GM12878 (cell line): ENCODE results near the gene DUSP16. TPM values are rescaled to one million over a fixed set of nuclear protein-coding genes. Genes with fewer than 3 reads are reported as not detected.

Experiments used
- ATAC-seq: fragments of 200-7000 bp; cut with Tn5 transposase; 3 replicates; pipeline ENCODE4 v1.9.1; 2020; ENCODE audit warnings: mild to moderate bottlenecking, moderate library complexity
- BruUV-seq: library from RNA; stranded (reverse); fragments of 400-500 nt; replicated peaks from 2 replicates; lab custom pipeline; 2021; lab: Mats Ljungman, UMichigan
- CTCF ChIA-PET: fragments of 300-600 bp; sonication (Branson Sonifier 250); formaldehyde crosslinking; extraction: SDS; loops from one replicate; lab custom pipeline; 2021; ENCODE audit warnings: inconsistent platforms; lab: Yijun Ruan, JAX
- POLR2A ChIA-PET: fragments of 350-600 bp; formaldehyde crosslinking; extraction: SDS; loops from one replicate; lab custom pipeline; 2021; ENCODE audit warnings: inconsistent platforms; lab: Charles Lee
- RAD21 ChIA-PET: fragments of 300-600 bp; sonication (Branson Sonifier 250); formaldehyde crosslinking; loops from one replicate; lab custom pipeline; 2023; ENCODE audit warnings: antibody characterized with exemption; ENCODE audit not compliant: unreplicated experiment; lab: Charles Lee
- SMC1A ChIA-PET: fragments of 300-600 bp; sonication (Branson Sonifier 250); formaldehyde crosslinking; loops from one replicate; lab custom pipeline; 2023; ENCODE audit not compliant: unreplicated experiment, uncharacterized antibody; lab: Charles Lee
- DNase-seq: peaks from one replicate; pipeline ENCODE4 v3.0.0-alpha.2; 2011; ENCODE audit warnings: low read depth, low spot score
- FAIRE-seq: peaks from 3 replicates; lab custom pipeline; 2011; peaks lifted over from hg19 to GRCh38; lab: Jason Lieb, UNC
- H2AFZ ChIP-seq: 2 replicates; pipeline ENCODE4 v1.6.0; 2011; ENCODE audit warnings: low read depth, low read length, control low read depth; ENCODE audit not compliant: control insufficient read depth
- H3K27ac ChIP-seq: 2 replicates; pipeline ENCODE4 v1.5.1; 2011; ENCODE audit warnings: control low read depth; ENCODE audit not compliant: control insufficient read depth, insufficient read depth
- H3K27me3 ChIP-seq, 2 experiments: replicated peaks in 1 of 2; 2 replicates each; pipeline versions ENCODE4 v1.6.0 to v1.6.1; 2011; ENCODE audit warnings: low read length in 1 of 2; ENCODE audit not compliant: control insufficient read depth in 2 of 2, insufficient read depth in 2 of 2
- H3K36me3 ChIP-seq, 2 experiments: 2 replicates each; pipeline ENCODE4 v1.5.1; 2011; ENCODE audit warnings: low read length in 1 of 2; ENCODE audit not compliant: control insufficient read depth in 2 of 2, insufficient read depth in 2 of 2
- H3K4me1 ChIP-seq: 2 replicates; pipeline ENCODE4 v1.6.1; 2011; ENCODE audit warnings: mild to moderate bottlenecking, low read length, moderate library complexity, mixed read lengths; ENCODE audit not compliant: control insufficient read depth, insufficient read depth
- H3K4me2 ChIP-seq: 2 replicates; pipeline ENCODE4 v1.6.0; 2011; ENCODE audit warnings: control low read depth; ENCODE audit not compliant: control insufficient read depth, insufficient read depth
- H3K4me3 ChIP-seq: fragments of 200-600 bp; sonication (generic); 2 replicates; pipeline ENCODE4 v1.5.1; 2016
- H3K79me2 ChIP-seq: 2 replicates; pipeline ENCODE4 v1.6.0; 2011; ENCODE audit warnings: low read length; ENCODE audit not compliant: control insufficient read depth, insufficient read depth
- H3K9ac ChIP-seq: 2 replicates; pipeline ENCODE4 v1.8.0; 2011; ENCODE audit warnings: low read length, control low read depth, mixed read lengths; ENCODE audit not compliant: control insufficient read depth, insufficient read depth
- H3K9me3 ChIP-seq: replicated peaks from 3 replicates; pipeline ENCODE4 v1.5.1; 2011; ENCODE audit warnings: mild to moderate bottlenecking, low read length; ENCODE audit not compliant: control insufficient read depth, insufficient read depth
- H4K20me1 ChIP-seq: 2 replicates; pipeline ENCODE4 v1.6.0; 2011; ENCODE audit not compliant: control insufficient read depth, insufficient read depth
- BCL11A ChIP-seq: IDR thresholded peaks from 2 replicates; pipeline ENCODE4 v1.6.1; 2011; ENCODE audit warnings: low read depth, low read length
- CEBPB ChIP-seq, 2 experiments: fragments of 150-350 bp in 1 of 2; IDR thresholded peaks; 2 replicates each; pipeline ENCODE4 v1.6.1; 2012 to 2014; ENCODE audit warnings: low read depth in 2 of 2, low read length in 2 of 2, borderline replicate concordance in 1 of 2, inconsistent platforms in 1 of 2
- CREB1 ChIP-seq: IDR thresholded peaks from 2 replicates; pipeline ENCODE4 v1.6.1; 2012; ENCODE audit warnings: low read depth, mild to moderate bottlenecking, inconsistent platforms
- FOXM1 ChIP-seq: IDR thresholded peaks from 2 replicates; pipeline ENCODE4 v1.6.1; 2012; ENCODE audit warnings: low read depth, mild to moderate bottlenecking, inconsistent platforms, low read length, moderate library complexity
- HDAC2 ChIP-seq: fragments of 200-600 bp; sonication (generic); IDR thresholded peaks from 2 replicates; pipeline ENCODE4 v1.6.1; 2017
- HDAC6 ChIP-seq: fragments of 200-600 bp; sonication (generic); IDR thresholded peaks from one replicate; pipeline ENCODE4 v1.8.0; 2017; ENCODE audit warnings: antibody characterized with exemption; ENCODE audit not compliant: unreplicated experiment
- IRF4 ChIP-seq: IDR thresholded peaks from 2 replicates; pipeline ENCODE4 v1.6.1; 2011; ENCODE audit warnings: low read depth, low read length
- MEF2A ChIP-seq: IDR thresholded peaks from 2 replicates; pipeline ENCODE4 v1.6.1; 2011; ENCODE audit warnings: low read depth, mild to moderate bottlenecking, low read length, moderate library complexity; ENCODE audit not compliant: insufficient read depth
- NR2C2 ChIP-seq: IDR thresholded peaks from 2 replicates; pipeline ENCODE4 v1.6.1; 2011; ENCODE audit warnings: borderline replicate concordance, low read depth; ENCODE audit not compliant: control insufficient read depth, insufficient read length
- RFX5 ChIP-seq: IDR thresholded peaks from 2 replicates; pipeline ENCODE4 v1.6.1; 2011; ENCODE audit warnings: low read depth, low read length, improper control_type of control experiment
- SMAD5 ChIP-seq: IDR thresholded peaks from 2 replicates; pipeline ENCODE4 v1.6.1; 2016; ENCODE audit warnings: antibody characterized with exemption, low read depth
- STAT1 ChIP-seq: fragments of 450-650 bp; conservative IDR thresholded peaks from 2 replicates; pipeline ENCODE4 v1.6.1; 2014; ENCODE audit warnings: antibody characterized with exemption, mild to moderate bottlenecking
- YY1 ChIP-seq: IDR thresholded peaks from 2 replicates; pipeline ENCODE4 v1.6.1; 2011; ENCODE audit warnings: low read depth, mild to moderate bottlenecking, low read length
- WGBS: methylation state at CpG from one replicate; pipeline ENCODE4 v1.1.6; 2016; ENCODE audit warnings: low lambda C conversion rate; ENCODE audit not compliant: insufficient replicate concordance, insufficient coverage; ENCODE audit errors: missing lambda C conversion rate; 5-methylcytosine and 5-hydroxymethylcytosine counted together
- in situ Hi-C: fragments of 300-500 bp; cut with MboI; formaldehyde crosslinking; loops from 9 replicates; pipeline ENCODE4 v1.14.3; 2018; ENCODE audit warnings: mixed read lengths
- intact Hi-C: fragments of 100-400 bp; cut with micrococcal nuclease; formaldehyde crosslinking; loops from one replicate; pipeline ENCODE4 v1.14.2; 2022; ENCODE audit not compliant: unreplicated experiment
- polyA plus RNA-seq, 11 experiments: library from polyadenylated mRNA; depleted of rRNA in 4 of 11; unstranded in 6 of 11; stranded (reverse) in 5 of 11; fragments of >200 nt; fragmentation: Nextera tagmentation in 4 of 11; fragmentation: Illumina TruSeq in 1 of 11; extraction: Ambion mirVana in 4 of 11; extraction: Trizol in 1 of 11; gene quantifications; 1 replicate in 1 of 11; 2 replicates in 10 of 11; pipeline versions ENCODE4 v1.2.1 to v1.2.3, GENCODE V29; 2011 to 2016; ENCODE audit warnings: inconsistent platforms in 2 of 11, missing spikeins in 2 of 11, low read depth in 1 of 11
- total RNA-seq, 4 experiments: library from RNA; depleted of rRNA in 3 of 4; stranded (reverse); fragments of >200 nt in 3 of 4; fragmentation: Illumina TruSeq in 1 of 4; extraction: Trizol in 1 of 4; gene quantifications; 2 replicates each; pipeline versions ENCODE4 v1.2.1 to v1.2.3, GENCODE V29; 2013 to 2021
- TF ChIP-seq, protein P1 (sequence below): IDR thresholded peaks from 2 replicates; pipeline ENCODE4 v1.6.1; 2011; ENCODE audit warnings: borderline replicate concordance, low read depth, mild to moderate bottlenecking, moderate library complexity, mixed read lengths, low read length; ENCODE audit not compliant: insufficient read depth; ENCODE audit errors: extremely low read length
- TF ChIP-seq, protein P2 (sequence below): fragments of 450-650 bp; IDR thresholded peaks from 2 replicates; pipeline ENCODE4 v1.6.1; 2017; ENCODE audit warnings: mild to moderate bottlenecking
- TF ChIP-seq, protein P3 (sequence below): IDR thresholded peaks from 2 replicates; pipeline ENCODE4 v1.6.1; 2012; ENCODE audit warnings: low read depth, low read length, improper control_type of control experiment
- TF ChIP-seq, protein P4 (sequence below), 3 experiments: IDR thresholded peaks in 2 of 3; conservative IDR thresholded peaks in 1 of 3; 2 replicates each; pipeline ENCODE4 v1.5.1; 2011; ENCODE audit warnings: low read depth in 3 of 3, low read length in 3 of 3, mild to moderate bottlenecking in 3 of 3, control low read depth in 2 of 3, moderate library complexity in 2 of 3, inconsistent platforms in 1 of 3, mixed read lengths in 1 of 3; ENCODE audit not compliant: control insufficient read depth in 2 of 3, insufficient read depth in 1 of 3; ENCODE audit errors: extremely low read depth in 1 of 3

DUSP16 gene
- total and polyA plus RNA-seq, 10 of the 15 experiments (the other 5 are each of a cell fraction or from before 2014, with no cell fraction given): 3.9 to 75.3 (median 26.8) TPM

DNA sequence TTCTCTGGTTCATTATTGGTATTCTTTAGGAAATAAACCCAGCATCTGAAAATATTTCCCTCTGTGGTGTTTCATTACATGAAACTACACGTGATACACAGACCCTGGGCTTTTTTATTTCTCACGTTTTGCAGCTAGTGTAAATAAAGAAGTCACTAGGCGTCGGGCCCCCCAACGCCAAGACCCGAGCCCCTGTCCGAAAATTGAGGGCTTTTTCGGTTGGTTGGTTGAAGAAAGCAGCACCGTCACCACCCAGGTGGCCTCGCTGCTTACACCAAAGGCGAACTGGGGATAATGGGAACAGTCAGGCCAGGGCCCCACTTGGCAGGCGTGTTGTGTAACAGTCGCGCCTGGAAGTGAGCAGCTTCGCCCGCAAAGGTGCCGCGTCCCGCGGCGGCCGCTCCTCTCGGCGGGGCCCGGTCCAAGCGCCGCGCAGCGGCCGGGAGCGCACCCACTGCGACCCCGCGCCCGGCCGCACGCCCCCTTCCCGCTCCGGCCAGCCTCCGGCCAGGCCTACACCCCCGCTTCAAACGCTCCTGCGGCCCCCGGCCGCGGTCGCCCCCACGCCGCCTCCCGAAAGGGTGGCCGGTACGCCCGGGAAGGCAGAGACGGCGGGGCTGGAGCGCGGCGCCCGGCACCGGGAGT is 1.2 kb downstream of the DUSP16 start:
- no peaks in the 10 kb centered on the region for H4K20me1 ChIP-seq
- peaks cover 16% of the 10 kb centered on the region for H3K4me1 ChIP-seq
- WGBS: under 1% methylated on average over 36 of the region's 60 CpGs
- H3K27me3 ChIP-seq: no peaks in the 10 kb centered on the region
- H3K9me3 ChIP-seq: no peaks in the 10 kb centered on the region
- DNase-seq (no peak), FAIRE-seq (no peak), ATAC-seq (peak; percentile 7)
- SMC1A ChIA-PET: interaction anchor here (0.8 to 3.8 kb wide), 7 partner anchors 10 to 162 kb away, joined by 3 to 34 read pairs (median 4); no protein-coding TSS in a partner anchor
- H3K27ac ChIP-seq: peak overlapping the region; percentile 100
- in situ Hi-C loops: loop anchor here (10.0 kb wide), 1 partner anchor 187 kb away; no protein-coding TSS in a partner anchor
- TSS peak; percentile 99 for BruUV-seq
- no peak overlapping the region; the same call in 1 of the 2 replicates for H2AFZ ChIP-seq
- peak overlapping the region; percentile 97 for H3K4me3 ChIP-seq
- RAD21 ChIA-PET: interaction anchor here (0.6 to 4.2 kb wide), 8 partner anchors 10 to 204 kb away, joined by 3 to 24 read pairs (median 4); partner anchors contain the start of gene BORCS5
- CTCF ChIA-PET: interaction anchor here (1.1 to 1.3 kb wide), 3 partner anchors 45 to 204 kb away, joined by 3 to 4 read pairs (median 3); partner anchors contain the start of gene BORCS5
- H3K79me2 ChIP-seq: peaks cover 53% of the 10 kb centered on the region
- POLR2A ChIA-PET: interaction anchor here (0.5 to 2.0 kb wide), 9 partner anchors 10 to 202 kb away, joined by 3 to 6 read pairs (median 3); no protein-coding TSS in a partner anchor
- peak overlapping the region; percentile 100 for H3K9ac ChIP-seq
- H3K36me3 ChIP-seq: no peaks in the 10 kb centered on the region
- intact Hi-C loops: loop anchor here (2.0 to 5.0 kb wide), 7 partner anchors 51 to 176 kb away; partner anchors contain the start of gene CDKN1B
- peak overlapping the region; percentile 39 for H3K4me2 ChIP-seq
- TF ChIP-seq FOXM1 (no peak; the same call in 1 of the 2 replicates), STAT1 (peak; percentile 59; the same call in 1 of the 2 replicates), HDAC2 (no peak), NR2C2 (no peak), BCL11A (no peak), RFX5 (no peak), MEF2A (no peak), YY1 (peak; percentile 7; the same call in 1 of the 2 replicates), CEBPB (IDR thresholded peaks at IDR 0.05; ENCODE audit: borderline replicate concordance in 1 of 2, low read depth in 2 of 2, low read length in 2 of 2) (no peak), HDAC6 (no peak), SMAD5 (no peak; the same call in 1 of the 2 replicates), CREB1 (no peak), IRF4 (no peak)
- TF ChIP-seq, protein P1, sequence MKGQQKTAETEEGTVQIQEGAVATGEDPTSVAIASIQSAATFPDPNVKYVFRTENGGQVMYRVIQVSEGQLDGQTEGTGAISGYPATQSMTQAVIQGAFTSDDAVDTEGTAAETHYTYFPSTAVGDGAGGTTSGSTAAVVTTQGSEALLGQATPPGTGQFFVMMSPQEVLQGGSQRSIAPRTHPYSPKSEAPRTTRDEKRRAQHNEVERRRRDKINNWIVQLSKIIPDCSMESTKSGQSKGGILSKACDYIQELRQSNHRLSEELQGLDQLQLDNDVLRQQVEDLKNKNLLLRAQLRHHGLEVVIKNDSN: no peak
- TF ChIP-seq, protein P2, sequence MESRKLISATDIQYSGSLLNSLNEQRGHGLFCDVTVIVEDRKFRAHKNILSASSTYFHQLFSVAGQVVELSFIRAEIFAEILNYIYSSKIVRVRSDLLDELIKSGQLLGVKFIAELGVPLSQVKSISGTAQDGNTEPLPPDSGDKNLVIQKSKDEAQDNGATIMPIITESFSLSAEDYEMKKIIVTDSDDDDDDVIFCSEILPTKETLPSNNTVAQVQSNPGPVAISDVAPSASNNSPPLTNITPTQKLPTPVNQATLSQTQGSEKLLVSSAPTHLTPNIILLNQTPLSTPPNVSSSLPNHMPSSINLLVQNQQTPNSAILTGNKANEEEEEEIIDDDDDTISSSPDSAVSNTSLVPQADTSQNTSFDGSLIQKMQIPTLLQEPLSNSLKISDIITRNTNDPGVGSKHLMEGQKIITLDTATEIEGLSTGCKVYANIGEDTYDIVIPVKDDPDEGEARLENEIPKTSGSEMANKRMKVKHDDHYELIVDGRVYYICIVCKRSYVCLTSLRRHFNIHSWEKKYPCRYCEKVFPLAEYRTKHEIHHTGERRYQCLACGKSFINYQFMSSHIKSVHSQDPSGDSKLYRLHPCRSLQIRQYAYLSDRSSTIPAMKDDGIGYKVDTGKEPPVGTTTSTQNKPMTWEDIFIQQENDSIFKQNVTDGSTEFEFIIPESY: no peak
- TF ChIP-seq, protein P3, sequence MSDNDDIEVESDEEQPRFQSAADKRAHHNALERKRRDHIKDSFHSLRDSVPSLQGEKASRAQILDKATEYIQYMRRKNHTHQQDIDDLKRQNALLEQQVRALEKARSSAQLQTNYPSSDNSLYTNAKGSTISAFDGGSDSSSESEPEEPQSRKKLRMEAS: no peak
- TF ChIP-seq, protein P4, sequence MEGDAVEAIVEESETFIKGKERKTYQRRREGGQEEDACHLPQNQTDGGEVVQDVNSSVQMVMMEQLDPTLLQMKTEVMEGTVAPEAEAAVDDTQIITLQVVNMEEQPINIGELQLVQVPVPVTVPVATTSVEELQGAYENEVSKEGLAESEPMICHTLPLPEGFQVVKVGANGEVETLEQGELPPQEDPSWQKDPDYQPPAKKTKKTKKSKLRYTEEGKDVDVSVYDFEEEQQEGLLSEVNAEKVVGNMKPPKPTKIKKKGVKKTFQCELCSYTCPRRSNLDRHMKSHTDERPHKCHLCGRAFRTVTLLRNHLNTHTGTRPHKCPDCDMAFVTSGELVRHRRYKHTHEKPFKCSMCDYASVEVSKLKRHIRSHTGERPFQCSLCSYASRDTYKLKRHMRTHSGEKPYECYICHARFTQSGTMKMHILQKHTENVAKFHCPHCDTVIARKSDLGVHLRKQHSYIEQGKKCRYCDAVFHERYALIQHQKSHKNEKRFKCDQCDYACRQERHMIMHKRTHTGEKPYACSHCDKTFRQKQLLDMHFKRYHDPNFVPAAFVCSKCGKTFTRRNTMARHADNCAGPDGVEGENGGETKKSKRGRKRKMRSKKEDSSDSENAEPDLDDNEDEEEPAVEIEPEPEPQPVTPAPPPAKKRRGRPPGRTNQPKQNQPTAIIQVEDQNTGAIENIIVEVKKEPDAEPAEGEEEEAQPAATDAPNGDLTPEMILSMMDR (IDR thresholded peaks at IDR 0.05 in 2 of 3, conservative IDR thresholded peaks at IDR 0.05 in 1 of 3; ENCODE audit: control insufficient read depth in 2 of 3, extremely low read depth in 1 of 3, insufficient read depth in 1 of 3, low read depth in 3 of 3, low read length in 3 of 3): 0 out of 6 replicates have a peak, but pooled peaks of 2 of the 3 experiments have one; percentile 0 to 3
